ENCODE data around the gene NPR2. TPM values are rescaled to one million over a fixed set of nuclear protein-coding genes. Genes with fewer than 3 reads are reported as not detected.
A peak's percentile ranks its signal among the peaks of the same experiment; 100 is the strongest.

Gene NPR2
- total and polyA plus RNA-seq, 9 donors: 5.5 to 54.4 (median 18.0) TPM

GRCh38 chr9:35842795-35843194 lies 51.4 kb downstream of the NPR2 start:
- no peak for TF ChIP-seq POLR2A (IDR thresholded peaks at IDR 0.05)
- no peak overlapping the region for H3K4me3 ChIP-seq
- no peaks in the 10 kb centered on the region for H3K9me3 ChIP-seq
- peaks cover 1% of the 10 kb centered on the region for H3K4me1 ChIP-seq (ENCODE audit: insufficient read depth)
- no peaks in the 10 kb centered on the region for H3K36me3 ChIP-seq
- intact Hi-C loops (cut with DNase I): no loop called here
- H3K27me3 ChIP-seq: no peaks in the 10 kb centered on the region
- 93 to 95% (median 95%) methylated on average over 3 of the region's 3 CpGs for WGBS, 3 donors
- no peak overlapping the region for H3K27ac ChIP-seq
- no peak for DNase-seq

GRCh38 chr9:35844628-35845270 lies 53.4 kb downstream of the NPR2 start:
- 20 to 30% (median 24%) methylated on average over 7 of the region's 7 CpGs for WGBS, 3 donors
- DNase-seq: no peak
- Histone ChIP-seq H3K27me3 (no peaks in the 10 kb centered on the region), H3K27ac (no peak overlapping the region), H3K4me1 (ENCODE audit: insufficient read depth) (peaks cover 1% of the 10 kb centered on the region), H3K36me3 (no peaks in the 10 kb centered on the region), H3K4me3 (no peak overlapping the region), H3K9me3 (no peaks in the 10 kb centered on the region)
- intact Hi-C loops (cut with DNase I): no loop called here
- TF ChIP-seq POLR2A (IDR thresholded peaks at IDR 0.05) (no peak), EP300 (IDR thresholded peaks at IDR 0.05) (no peak), CTCF (IDR thresholded peaks at IDR 0.05) (no peak)

- peak overlapping the region in 1 of 2 donors; percentile 27 for H3K27ac ChIP-seq
Observed at GRCh38 chr9:35845824-35846771, 54.7 kb downstream of the NPR2 start.

GRCh38 chr9:35847792-35848572 lies 56.6 kb downstream of the NPR2 start:
- DNase-seq: peak in 1 of 5 donors; percentile 3
- WGBS, 3 donors: 50 to 65% (median 54%) methylated on average over 4 of the region's 4 CpGs
- Histone ChIP-seq H3K27me3 (no peaks in the 10 kb centered on the region), H3K27ac (no peak overlapping the region), H3K36me3 (no peaks in the 10 kb centered on the region), H3K4me1 (ENCODE audit: insufficient read depth) (peaks cover 1% of the 10 kb centered on the region), H3K4me3 (no peak overlapping the region), H3K9me3 (no peaks in the 10 kb centered on the region)
- TF ChIP-seq CTCF (IDR thresholded peaks at IDR 0.05): no peak
- TF ChIP-seq POLR2A (IDR thresholded peaks at IDR 0.05): no peak
- TF ChIP-seq EP300 (IDR thresholded peaks at IDR 0.05): no peak
- intact Hi-C loops (cut with DNase I): no loop called here

More at GRCh38 chr9:35845824-35846771, 54.7 kb downstream of the NPR2 start:
- no peaks in the 10 kb centered on the region for H3K36me3 ChIP-seq
- peak in 2 of 5 donors; percentile 34 to 46 for DNase-seq
- H3K4me1 ChIP-seq (ENCODE audit: insufficient read depth): peaks cover 1% of the 10 kb centered on the region
- H3K27me3 ChIP-seq: no peaks in the 10 kb centered on the region
- no peak overlapping the region for H3K4me3 ChIP-seq
- TF ChIP-seq CTCF (IDR thresholded peaks at IDR 0.05) (no peak), EP300 (IDR thresholded peaks at IDR 0.05) (no peak), POLR2A (IDR thresholded peaks at IDR 0.05) (no peak)
- 53 to 64% (median 60%) methylated on average over 53 of the region's 53 CpGs for WGBS, 3 donors
- no peaks in the 10 kb centered on the region for H3K9me3 ChIP-seq
- intact Hi-C loops (cut with DNase I): no loop called here
